HG02642 (cell line): Measurements from ENCODE around the gene TBX5.

Source experiments
- ATAC-seq: cut with Tn5 transposase; IDR thresholded peaks from one replicate; pipeline ENCODE4 v1.9.1; 2021; ENCODE audit warnings: mild to moderate bottlenecking; ENCODE audit not compliant: unreplicated experiment, poor library complexity

Gene TBX5

DNA sequence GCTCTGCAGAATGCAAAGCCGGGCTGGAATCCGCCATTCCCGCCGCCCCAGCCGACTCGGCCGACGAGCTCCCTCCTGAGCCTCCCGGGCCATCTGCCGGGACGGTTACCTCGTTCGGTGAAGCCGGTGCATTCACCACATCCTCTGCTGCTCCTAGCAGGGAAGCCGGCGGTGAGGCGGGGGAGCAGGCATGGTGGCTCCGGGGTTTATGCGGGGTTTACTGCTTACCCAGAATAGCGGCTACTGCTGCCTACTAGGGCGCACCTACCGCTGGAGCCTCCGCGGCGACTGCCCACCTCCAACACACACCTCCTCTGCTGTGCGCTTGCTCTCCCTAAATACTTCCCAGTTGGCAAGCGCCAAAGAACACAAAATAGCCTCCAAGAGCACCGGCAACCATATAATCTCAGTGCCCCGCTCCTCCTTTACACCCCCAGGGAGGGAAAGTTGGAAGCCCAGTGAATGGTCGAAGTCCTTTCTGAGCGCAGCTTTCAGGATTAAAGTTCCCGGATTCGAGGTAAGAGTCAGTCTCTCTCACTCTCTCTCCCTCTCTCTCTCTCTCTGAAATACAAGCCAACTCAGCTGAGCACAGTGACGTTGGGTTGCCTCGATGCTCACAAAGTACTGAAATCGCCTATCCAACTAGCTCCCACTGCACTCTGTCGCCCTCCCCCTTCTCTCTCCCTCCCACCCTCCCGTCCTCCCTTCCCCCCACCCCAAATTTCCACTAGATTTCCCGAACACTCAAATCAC is at the start of gene TBX5:
Gene TBX5, minus strand, starts transcription at position 626 of the 753 bp plus-strand sequence. CDS start 2,246 bp downstream, outside the sequence.
- no peak for ATAC-seq

DNA sequence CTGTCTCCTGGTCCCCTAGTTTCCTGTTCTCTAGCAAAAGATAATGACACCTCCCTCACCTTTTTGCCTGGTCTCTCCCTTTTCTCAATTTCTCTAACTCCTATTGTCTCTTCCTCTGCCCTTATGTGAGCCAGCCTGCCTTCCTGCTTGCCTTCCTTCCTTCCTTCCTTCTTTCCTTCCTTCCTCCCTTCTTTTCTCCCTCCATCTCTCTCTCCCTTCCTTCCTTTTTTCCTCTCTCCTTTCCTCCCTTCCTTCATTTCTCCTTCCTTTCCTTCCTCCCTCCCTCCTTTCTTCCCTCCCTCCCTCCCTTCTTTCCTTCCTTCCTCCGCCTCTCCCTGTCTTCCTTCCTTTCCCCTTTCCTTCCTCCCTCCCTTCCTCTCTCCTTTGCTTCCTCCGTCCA is 45.7 kb upstream of the TBX5 start:
- ATAC-seq, result no peak

DNA sequence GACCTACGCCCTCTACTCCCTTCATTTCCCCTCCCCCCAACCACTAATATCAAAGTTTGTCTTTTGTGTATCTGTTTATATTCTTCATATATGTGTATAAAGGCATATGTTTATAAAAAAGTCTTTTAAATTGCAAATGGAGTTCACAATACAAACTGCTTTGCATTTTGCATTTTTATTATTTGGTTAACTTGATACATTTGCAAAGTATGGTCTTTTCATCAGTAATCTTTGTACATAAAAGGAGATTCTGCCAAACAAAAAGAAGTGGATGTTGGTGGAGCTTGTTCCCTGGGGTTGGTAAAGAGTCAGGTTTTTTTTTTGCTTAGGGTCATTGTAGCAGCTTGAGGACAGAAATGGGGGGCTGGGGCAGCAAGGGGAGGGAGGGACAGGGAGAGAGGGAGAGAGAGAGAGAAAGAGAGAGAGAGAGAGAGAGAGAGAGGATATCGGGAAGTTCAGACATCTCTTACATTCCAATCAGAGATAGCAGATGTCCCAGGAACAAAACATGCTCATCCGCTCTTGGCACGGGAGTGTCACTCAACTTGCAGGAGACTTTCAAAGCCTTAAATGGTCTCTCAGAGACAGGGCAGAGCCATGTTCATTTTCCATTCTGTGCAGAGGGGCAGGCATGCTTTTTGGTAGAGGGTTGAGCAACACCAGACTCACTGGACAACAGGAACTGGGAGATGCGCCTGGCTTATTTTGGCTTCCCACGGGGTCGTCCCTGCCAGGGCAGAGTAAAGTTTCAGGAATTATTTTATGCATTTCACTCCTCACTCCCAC is 44.8 kb upstream of the TBX5 start:
- ATAC-seq, result no peak

DNA sequence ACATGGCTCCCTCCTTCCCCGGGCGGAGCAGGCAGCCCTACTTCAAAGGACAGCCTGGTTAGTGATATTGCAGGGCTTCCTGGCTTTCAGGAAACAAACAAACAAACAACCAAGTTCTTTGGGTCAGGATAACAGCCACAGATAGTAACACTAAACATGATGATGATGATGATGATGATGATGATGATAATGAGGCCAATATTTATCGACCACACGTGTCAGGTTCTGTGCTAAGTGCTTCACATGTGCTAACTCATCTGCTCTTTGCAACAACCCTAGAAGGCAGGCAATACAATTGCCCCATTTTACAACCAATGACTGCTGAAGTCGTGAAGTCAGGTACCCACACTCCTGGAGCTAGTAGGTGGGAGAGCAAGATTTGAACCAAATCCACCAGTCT is 44.1 kb upstream of the TBX5 start:
- no peak for ATAC-seq

DNA sequence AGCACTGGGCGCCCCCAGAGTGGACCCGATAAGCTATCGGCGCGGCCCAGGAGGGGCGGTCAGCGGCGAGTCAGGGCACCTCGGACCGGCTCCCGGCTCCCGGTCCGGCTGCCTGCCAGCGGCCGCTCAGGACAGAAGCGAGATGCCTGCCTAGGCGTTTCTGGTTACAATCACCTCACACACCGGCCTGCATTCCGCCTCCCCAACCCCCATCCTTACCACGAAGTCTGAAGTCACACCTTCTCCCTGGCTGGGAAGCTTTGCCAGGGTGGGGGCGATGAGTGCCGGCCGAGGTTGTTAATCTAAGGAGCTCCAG is 42.6 kb upstream of the TBX5 start:
- no peak for ATAC-seq

DNA sequence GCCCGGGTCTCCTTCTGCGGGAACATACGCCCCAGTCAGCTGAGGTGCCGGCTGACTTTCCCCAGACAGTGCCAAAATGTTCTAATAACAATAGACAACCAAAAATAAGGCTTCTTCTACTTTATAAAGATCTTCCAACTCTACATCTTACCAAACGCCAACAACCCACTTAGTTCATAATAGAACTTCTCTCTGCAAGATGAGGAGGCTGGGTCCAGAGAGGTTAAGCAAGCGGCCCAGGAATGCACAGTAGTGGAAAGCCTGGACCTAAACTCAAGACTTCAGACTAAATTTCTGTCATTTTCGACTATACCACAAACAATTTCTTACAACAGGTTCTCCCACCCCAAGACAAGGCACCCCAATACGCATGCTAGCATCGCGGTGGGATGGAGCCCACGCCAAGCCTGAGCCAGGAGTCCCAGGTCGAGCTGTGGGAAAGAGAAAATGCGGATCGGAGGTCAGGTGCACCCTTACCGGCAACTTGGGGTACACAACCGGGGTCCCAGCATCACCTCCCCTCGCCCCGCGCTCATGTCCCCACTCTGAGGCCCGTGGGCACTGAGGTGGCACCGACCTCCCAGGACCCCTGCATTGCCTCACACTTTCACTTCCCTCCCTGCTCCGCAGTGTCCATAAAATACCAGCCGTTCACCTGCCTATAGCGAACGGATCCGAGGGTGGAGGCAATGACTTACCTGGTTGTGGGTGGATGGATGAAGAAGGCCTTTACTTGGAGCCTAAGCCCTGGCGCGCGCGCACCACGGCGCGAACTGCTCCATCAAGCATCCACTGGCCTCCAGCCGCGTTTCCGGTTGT is 42.1 kb upstream of the TBX5 start:
- no peak for ATAC-seq

DNA sequence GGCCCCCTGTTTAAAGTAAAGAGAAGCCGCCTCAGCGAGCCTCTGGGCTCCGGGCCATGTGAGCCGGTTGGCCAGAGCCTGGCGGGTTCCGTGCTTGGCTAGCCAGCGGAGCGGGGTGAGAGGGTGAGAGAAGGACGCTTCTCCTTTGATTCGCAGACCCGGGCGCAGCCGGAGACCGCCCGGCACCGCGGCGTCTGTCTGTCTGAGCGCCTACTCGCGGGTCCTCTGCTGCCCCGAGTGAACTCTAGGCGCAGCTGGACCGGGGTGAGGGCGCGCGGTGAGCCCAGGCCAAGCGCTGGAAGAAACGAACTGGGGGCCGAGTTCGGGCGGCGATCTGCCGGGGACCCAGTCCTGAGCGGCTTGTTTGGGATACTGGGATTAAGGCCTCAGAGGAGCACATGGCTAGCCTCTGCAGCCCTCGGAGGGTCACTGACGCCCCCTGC is 41.4 kb upstream of the TBX5 start:
- ATAC-seq, result no peak

DNA sequence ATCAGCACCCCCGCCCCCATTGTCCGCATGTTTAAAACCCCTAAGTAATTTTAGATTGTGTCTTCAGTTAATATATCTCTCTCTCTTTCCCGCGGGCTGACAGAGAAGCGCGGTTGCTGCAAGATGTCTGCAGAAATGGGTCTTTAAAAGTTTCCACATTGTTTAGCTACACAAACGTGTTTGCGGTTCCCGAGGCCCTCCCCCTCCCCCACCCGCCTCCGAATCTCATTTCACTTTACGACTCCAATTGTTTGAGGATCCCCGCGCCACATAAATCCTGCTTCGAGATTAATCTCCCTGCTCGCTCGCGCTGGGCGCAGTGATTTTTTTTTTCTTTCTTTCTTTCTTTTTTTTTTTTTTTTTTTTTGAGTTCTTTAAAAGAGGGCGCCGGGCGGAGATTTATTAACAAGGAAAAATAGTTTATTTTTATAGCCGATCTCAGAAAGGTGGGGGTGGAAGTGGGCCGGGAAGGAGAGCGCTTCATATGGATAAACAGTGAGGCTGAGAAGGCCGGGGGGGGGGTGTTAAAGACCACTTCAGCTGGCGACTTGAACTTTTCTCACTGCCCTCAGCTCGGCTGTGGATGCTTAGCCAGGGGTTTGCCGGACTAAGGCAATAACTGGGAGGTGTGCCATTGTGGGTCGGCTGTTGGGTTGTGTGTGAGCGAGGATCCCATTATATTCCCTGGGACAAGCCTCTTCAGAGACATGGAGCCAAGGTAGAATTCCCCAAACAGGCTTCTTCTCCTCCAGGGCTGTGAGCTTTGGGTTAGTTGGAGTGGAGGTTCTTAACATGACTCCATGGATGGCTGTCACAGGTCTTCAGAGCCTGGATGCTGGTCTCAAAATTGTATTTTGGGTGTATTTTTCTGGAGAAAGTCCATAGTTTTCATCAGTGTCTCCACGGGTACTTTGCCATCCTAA is 39.7 kb upstream of the TBX5 start:
- no peak for ATAC-seq

DNA sequence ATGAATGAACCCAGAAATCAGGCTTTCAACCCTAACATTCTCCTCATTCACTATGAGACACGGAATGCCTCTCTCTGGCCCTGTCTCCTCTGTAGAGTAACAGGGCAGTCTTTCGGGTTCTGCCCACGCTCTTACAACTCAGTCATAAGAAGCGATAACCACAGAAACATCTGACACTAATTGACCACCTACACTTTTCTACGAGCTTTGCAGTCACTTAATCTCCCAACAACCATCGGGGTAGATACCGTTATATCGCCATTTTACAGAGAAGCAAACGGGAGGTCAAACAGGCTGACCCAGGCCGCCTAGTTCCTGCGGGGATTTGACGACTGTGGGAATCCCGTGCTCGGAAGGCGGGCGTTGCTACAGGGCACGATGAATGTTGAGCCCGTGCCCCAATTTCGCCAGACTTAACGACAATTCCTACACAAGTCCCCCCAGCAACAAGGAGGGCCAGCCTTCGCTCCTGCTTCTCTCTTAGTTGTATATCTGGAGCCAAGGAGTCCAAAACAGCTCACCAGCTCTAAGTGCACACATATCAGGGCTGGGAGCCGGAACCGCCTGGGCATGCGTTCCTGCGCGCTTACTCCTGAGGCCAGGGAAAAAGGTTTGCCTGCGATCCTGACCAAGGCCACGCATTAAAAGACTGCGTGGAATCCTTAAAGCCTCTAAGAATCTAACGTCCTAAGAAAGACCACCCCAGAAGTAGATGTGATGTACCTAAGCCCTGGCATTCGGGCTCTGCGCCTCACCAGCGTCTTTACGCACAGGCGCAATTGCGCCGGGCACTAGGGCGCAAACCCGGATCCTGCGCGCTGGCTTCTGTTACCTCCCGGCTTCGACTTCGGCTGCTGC is 38.7 kb upstream of the TBX5 start:
- no peak for ATAC-seq

DNA sequence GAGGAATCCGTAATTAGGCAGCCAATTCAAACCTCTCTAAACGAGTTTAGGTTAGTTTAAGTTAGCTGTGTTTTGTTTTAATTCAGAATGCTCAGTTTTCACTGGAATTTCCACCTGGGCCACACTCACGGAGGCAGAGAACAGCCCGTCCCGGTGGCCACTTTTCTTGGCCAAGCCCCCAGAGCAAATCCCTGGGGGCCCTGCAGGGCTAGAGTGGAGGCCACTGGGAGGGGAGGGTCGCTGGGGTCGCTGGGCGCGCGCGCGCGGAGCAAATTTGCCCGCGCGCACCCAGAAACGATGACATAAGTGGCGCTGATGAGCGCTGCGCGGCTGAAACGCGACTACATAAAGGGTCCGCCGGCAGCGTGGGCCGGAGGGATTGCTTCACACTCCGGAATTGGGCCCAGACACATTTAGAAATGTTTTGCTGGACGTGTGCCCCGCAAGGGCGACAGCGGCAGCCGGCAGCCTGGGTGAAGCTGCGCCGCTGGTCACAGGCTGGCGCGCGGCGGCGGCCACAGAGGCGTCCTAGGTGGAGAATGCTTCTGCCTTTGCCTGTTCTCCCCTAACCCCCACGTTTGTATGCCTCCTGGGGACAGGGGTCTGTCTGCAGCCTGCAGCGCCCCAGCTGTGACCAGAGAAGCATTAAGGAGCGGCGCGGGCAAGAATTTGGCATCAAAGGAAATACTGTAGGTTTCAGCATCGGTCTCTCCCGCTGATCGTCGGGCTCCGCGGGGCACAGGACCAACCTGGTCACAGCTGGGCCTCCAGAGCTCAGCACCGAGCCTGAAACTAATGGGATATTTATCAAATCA is 37.9 kb upstream of the TBX5 start:
- no peak for ATAC-seq

DNA sequence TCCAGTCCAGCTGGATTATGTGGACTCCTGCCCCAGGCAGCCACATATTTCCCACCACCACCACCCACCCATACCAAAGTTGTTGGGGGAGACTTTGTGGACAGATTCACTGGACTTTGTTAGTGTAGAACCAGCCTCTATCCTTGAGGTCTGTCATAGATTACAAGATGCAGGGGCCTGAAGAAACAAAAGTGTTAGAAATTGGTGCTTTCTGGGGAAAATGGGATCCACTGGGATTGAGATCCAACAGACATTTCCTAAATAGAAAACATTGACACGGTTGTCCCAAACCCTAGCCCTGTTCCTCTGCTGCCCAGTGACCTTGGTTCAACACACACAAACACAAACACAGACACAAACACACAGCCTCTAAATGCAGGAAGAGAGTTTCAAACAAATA is 36.6 kb upstream of the TBX5 start:
- no peak for ATAC-seq

DNA sequence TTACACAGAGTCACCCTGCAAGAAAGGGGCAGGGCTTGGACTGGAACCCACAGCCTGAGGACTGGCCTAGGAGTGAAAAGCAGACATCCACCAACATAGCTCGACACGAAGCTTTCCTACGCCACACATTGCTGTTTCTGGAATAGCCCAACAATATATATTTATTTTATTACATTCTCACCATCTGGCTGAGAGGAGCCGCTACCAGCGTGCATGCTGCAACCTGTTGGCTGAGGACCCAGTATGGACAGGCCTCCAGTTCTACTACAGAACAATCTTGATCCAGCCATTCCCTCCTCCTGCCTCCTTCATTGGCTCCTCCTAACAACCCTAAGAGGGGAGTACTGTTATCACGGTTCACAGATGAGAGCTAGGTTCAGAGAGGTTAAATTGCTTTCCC is 35.6 kb upstream of the TBX5 start:
- ATAC-seq, result no peak

DNA sequence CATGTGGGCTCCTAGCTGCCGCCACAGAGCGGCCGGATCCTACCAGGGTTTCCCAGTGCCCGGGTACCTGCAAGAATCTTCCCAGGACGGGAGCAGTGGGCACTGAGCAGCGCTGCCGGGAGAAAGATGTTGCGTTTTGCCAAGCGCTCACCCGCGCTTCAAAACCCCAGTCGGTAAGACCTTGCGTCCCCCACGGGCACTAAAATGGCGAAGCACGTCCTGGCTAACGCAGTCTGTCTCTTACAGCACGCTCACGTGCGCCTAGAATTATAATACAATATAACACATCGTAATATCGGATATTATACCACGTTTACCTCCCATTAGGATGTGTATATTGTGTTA is 35.1 kb upstream of the TBX5 start:
- ATAC-seq, result no peak

DNA sequence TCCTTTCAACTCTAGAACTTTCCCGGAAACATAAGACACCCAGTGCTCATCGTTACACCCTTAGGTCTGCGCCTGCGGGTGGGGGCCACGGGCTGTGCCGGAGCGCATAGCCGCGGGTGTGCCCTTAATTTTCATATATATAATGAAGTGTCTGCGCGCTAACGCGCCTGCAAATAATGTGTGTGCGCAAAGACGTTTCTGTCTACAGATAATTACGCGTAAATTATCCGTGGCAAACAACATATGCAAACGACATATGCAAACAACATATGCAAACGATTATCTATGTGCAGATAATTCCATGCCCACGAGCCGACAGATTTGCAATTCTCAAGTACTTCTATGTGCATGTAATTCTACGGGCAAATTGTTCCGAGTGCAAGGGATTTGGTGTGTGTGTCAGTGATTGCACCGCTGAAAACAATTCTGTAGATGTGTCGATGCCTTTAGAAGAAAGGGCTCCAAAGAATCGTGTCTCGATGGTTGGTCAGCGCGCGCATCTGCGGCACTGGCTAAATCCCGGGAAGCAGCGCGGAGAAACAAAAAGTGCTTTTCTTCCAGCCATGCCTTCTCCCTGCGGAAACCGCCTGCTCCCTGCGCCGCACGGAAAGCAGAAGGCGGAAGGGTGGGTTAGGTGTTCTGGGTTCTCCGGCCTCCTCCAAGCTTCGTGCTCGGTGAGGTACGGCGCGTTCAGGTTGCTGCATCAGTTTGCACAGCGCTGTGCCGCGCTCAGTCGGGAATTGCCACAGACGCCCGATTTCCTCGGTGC is 34.5 kb upstream of the TBX5 start:
- no peak for ATAC-seq

DNA sequence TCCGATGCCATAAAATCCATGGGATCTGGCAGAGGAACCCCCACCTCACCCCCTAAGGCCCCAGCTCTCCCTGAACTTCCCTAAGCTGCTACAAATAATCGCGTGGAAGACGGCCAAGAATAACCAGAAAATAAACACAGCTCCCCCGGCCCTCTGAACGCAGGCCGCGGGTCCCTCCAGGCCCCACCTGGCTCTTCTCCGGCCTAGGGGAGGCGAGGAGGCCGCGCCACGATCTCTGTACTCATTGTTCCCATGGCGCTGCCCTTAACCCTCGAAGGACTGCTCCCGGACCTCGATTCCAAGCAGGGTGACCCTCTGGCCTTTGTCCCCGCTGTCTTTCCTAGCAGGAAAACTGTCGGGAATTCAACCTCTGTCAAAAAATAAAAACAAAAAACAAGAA is 33.9 kb upstream of the TBX5 start:
- no peak for ATAC-seq

DNA sequence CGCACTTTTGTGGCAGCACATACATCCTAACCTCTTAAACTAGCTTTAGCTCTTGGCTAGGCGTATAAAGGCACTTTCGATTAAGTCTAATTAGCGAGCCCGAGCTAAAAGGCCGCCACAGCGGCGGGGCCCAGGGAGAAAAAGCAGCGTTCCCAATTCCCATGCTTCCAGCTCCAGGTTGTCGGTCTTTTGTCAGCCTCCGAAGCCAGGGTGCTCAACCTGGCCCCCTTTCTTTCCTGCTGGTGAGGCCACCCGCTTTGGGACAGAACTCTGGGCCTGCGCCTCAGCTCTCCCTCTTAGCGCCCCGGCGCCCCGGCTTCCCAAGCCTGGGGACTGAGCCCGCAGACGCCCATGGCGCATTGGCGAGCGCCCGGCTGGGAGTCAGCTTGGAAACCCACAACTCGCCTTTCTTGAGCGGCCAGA is 33.3 kb upstream of the TBX5 start:
- ATAC-seq, result no peak

DNA sequence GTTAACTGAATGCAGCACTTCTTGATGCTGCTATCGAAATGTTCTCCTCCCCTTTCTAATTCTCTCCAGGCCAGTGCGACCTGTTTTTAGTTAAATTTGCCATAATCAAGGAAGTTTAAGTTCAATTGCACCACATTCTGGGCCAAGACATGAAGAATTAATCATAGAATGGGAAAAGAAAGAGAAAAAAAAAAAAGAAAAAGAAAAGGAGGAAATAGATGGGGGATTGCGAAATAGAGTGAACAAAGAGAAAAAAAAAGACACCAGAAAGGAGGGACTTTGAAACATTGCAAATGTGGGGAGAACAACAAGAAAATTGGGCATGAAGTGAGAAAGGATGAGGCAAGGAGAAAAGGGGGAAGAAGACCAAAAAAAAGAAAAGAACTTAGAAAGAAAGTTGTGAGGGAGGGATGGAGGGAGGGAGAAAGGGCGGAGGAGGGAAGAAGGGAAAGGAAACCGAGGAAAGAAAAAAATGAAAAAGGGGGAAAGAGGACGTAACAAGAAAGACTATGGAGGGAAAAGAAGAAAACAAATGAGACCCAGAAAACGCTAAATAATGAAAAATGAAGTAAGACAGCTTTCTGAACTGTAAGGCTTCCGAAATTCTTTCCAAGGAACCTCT is 32.8 kb upstream of the TBX5 start:
- no peak for ATAC-seq
